Measurements from ENCODE around the gene ZFP2. TPM values are rescaled to one million over a fixed set of nuclear protein-coding genes. Genes with fewer than 3 reads are reported as not detected.

ZFP2 gene
- total and polyA plus RNA-seq, 2 of the 13 experiments (the other 11 are each of a cell fraction or from before 2014, with no cell fraction given) = 0.27 to 0.42 TPM

DNA sequence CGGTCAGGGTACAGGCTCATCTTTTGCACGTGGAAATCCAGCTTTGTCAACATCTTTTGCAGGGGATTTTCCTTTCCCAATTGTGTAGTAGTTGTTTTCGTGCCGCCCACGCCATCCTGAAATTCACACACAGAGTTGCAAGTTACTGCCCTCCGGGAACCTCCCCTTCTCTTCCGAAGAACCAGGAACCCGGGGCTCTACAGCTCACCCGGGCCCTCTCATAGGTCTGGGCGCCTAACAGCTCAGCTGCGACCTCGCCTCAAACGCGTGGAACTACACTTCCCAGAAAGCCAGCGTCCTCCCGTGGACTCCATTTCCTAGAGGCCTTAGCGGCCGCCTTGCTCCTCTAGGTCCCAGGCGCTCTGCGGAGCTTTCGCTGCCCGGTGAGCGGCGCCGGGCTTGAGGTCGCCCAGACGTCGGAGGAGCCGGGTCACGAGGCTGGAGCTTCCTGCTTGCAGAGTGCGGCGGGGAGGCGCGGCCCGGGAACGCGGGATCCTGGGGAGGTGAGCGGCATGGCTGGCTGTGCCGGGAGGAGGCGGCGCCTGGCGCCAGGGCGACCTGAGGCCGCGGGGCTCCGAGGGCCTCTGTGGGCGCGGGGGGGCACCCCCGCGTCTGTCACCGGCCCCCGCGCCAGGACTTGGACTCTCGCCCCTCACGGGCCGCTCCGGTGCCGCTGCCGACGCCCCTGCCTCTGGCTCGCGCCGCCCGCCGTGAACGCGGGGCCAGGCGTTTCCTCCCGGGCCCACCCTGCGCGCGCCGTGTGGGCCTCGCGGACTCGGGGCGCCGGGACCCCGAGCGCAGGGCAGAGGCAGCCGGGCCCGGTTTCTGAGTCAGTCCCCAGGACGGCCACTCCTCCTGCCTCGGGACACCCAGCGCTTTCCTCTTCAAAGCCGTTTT is 35.8 kb upstream of the ZFP2 start, which contains the start of gene ZNF354B (continued):
- TF ChIP-seq RELA (CRISPR knock-in tag; IDR thresholded peaks at IDR 0.05) (0 out of 2 replicates have a peak, but pooled peaks have one; percentile 16), ZNF33A (CRISPR knock-in tag; IDR thresholded peaks at IDR 0.05; ENCODE audit: borderline replicate concordance) (no peak), SCMH1 (CRISPR knock-in tag; IDR thresholded peaks at IDR 0.05; ENCODE audit: borderline replicate concordance) (no peak), TAF15 (IDR thresholded peaks at IDR 0.05; ENCODE audit: low read depth, low read length, poor library complexity, severe bottlenecking) (no peak), KAT7 (CRISPR knock-in tag; IDR thresholded peaks at IDR 0.05; ENCODE audit: borderline replicate concordance) (0 out of 2 replicates have a peak, but pooled peaks have one; percentile 46), PAWR (CRISPR knock-in tag; IDR thresholded peaks at IDR 0.05; ENCODE audit: borderline replicate concordance) (no peak), SIX1 (CRISPR knock-in tag; IDR thresholded peaks at IDR 0.05; ENCODE audit: borderline replicate concordance) (no peak), FOXK1 (CRISPR knock-in tag; IDR thresholded peaks at IDR 0.05; ENCODE audit: borderline replicate concordance, low read depth) (peak; percentile 50; the same call in 1 of the 2 replicates), ESRRA (CRISPR knock-in tag; IDR thresholded peaks at IDR 0.05; ENCODE audit: low read depth) (no peak), ZNF343 (CRISPR knock-in tag; IDR thresholded peaks at IDR 0.05) (0 out of 2 replicates have a peak, but pooled peaks have one; percentile 44), MZF1 (CRISPR knock-in tag; IDR thresholded peaks at IDR 0.05; ENCODE audit: borderline replicate concordance) (no peak), REL (CRISPR knock-in tag; conservative IDR thresholded peaks at IDR 0.05) (no peak), ZNF709 (CRISPR knock-in tag; IDR thresholded peaks at IDR 0.05) (no peak; the same call in 1 of the 2 replicates), ZNF713 (CRISPR knock-in tag; IDR thresholded peaks at IDR 0.05) (0 out of 2 replicates have a peak, but pooled peaks have one; percentile 40), SP2 (CRISPR knock-in tag; IDR thresholded peaks at IDR 0.05) (peak; percentile 21; the same call in 1 of the 2 replicates), FOXA1 (IDR thresholded peaks at IDR 0.05) (no peak), FOXA1 (CRISPR knock-in tag; IDR thresholded peaks at IDR 0.05) (peak; percentile 8; the same call in 1 of the 2 replicates)
- TF ChIP-seq, protein P1, sequence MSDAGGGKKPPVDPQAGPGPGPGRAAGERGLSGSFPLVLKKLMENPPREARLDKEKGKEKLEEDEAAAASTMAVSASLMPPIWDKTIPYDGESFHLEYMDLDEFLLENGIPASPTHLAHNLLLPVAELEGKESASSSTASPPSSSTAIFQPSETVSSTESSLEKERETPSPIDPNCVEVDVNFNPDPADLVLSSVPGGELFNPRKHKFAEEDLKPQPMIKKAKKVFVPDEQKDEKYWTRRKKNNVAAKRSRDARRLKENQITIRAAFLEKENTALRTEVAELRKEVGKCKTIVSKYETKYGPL (CRISPR knock-in tag; IDR thresholded peaks at IDR 0.05) = no peak; the same call in 1 of the 2 replicates
- TF ChIP-seq, protein P2, sequence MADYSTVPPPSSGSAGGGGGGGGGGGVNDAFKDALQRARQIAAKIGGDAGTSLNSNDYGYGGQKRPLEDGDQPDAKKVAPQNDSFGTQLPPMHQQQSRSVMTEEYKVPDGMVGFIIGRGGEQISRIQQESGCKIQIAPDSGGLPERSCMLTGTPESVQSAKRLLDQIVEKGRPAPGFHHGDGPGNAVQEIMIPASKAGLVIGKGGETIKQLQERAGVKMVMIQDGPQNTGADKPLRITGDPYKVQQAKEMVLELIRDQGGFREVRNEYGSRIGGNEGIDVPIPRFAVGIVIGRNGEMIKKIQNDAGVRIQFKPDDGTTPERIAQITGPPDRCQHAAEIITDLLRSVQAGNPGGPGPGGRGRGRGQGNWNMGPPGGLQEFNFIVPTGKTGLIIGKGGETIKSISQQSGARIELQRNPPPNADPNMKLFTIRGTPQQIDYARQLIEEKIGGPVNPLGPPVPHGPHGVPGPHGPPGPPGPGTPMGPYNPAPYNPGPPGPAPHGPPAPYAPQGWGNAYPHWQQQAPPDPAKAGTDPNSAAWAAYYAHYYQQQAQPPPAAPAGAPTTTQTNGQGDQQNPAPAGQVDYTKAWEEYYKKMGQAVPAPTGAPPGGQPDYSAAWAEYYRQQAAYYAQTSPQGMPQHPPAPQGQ (CRISPR knock-in tag; IDR thresholded peaks at IDR 0.05; ENCODE audit: borderline replicate concordance) = no peak
- TF ChIP-seq, protein P3, sequence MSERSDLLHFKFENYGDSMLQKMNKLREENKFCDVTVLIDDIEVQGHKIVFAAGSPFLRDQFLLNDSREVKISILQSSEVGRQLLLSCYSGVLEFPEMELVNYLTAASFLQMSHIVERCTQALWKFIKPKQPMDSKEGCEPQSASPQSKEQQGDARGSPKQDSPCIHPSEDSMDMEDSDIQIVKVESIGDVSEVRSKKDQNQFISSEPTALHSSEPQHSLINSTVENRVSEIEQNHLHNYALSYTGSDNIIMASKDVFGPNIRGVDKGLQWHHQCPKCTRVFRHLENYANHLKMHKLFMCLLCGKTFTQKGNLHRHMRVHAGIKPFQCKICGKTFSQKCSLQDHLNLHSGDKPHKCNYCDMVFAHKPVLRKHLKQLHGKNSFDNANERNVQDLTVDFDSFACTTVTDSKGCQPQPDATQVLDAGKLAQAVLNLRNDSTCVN (CRISPR knock-in tag; IDR thresholded peaks at IDR 0.05; ENCODE audit: borderline replicate concordance) = peak; percentile 57; the same call in 1 of the 2 replicates
- TF ChIP-seq, protein P4, sequence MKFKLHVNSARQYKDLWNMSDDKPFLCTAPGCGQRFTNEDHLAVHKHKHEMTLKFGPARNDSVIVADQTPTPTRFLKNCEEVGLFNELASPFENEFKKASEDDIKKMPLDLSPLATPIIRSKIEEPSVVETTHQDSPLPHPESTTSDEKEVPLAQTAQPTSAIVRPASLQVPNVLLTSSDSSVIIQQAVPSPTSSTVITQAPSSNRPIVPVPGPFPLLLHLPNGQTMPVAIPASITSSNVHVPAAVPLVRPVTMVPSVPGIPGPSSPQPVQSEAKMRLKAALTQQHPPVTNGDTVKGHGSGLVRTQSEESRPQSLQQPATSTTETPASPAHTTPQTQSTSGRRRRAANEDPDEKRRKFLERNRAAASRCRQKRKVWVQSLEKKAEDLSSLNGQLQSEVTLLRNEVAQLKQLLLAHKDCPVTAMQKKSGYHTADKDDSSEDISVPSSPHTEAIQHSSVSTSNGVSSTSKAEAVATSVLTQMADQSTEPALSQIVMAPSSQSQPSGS (CRISPR knock-in tag; IDR thresholded peaks at IDR 0.05) = peak; percentile 65; the same call in 1 of the 2 replicates
- TF ChIP-seq, protein P5, sequence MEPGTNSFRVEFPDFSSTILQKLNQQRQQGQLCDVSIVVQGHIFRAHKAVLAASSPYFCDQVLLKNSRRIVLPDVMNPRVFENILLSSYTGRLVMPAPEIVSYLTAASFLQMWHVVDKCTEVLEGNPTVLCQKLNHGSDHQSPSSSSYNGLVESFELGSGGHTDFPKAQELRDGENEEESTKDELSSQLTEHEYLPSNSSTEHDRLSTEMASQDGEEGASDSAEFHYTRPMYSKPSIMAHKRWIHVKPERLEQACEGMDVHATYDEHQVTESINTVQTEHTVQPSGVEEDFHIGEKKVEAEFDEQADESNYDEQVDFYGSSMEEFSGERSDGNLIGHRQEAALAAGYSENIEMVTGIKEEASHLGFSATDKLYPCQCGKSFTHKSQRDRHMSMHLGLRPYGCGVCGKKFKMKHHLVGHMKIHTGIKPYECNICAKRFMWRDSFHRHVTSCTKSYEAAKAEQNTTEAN (CRISPR knock-in tag; conservative IDR thresholded peaks at IDR 0.05) = peak; percentile 80
